Gastrocnemius medialis (tissue), 4 donors: ENCODE data around the gene RNF43. TPM values are rescaled to one million over a fixed set of nuclear protein-coding genes. Genes with fewer than 3 reads are reported as not detected.

Experiments used
- ATAC-seq, 2 donors: fragments of 150-250 bp; one replicate each; pipeline ENCODE4 v1.9.1; 2016
- DNase-seq, 2 donors: peaks; one replicate each; pipeline ENCODE4 v3.0.0-alpha.2; 2019
- H3K27ac ChIP-seq, 4 donors: fragments of 200-600 bp; sonication (generic); 1 replicate in 1 of 4; 2 replicates in 3 of 4; pipeline ENCODE4 v1.5.1; 2016 to 2018; ENCODE audit warnings: mild to moderate bottlenecking in 2 of 4, moderate library complexity in 1 of 4
- H3K27me3 ChIP-seq, 3 donors: fragments of 200-600 bp; sonication (generic) in 2 of 3; 1 replicate in 1 of 3; 2 replicates in 2 of 3; pipeline versions ENCODE4 v1.5.1 to v1.6.0; 2016 to 2019; ENCODE audit warnings: mild to moderate bottlenecking in 1 of 3, moderate library complexity in 1 of 3
- H3K36me3 ChIP-seq, 2 donors: fragments of 200-600 bp; sonication (generic) in 1 of 2; one replicate each; pipeline ENCODE4 v1.5.1; 2017 to 2018
- H3K4me1 ChIP-seq, 2 donors: fragments of 200-600 bp; sonication (generic) in 1 of 2; one replicate each; pipeline ENCODE4 v1.5.1; 2016 to 2017; ENCODE audit warnings: mild to moderate bottlenecking in 2 of 2
- H3K4me3 ChIP-seq, 4 donors: fragments of 200-600 bp; sonication (generic) in 3 of 4; 1 replicate in 1 of 4; 2 replicates in 3 of 4; pipeline ENCODE4 v1.5.1; 2016 to 2019; ENCODE audit warnings: mild to moderate bottlenecking in 2 of 4
- H3K9me3 ChIP-seq, 3 donors: fragments of 200-600 bp; sonication (generic) in 2 of 3; 1 replicate in 1 of 3; 2 replicates in 2 of 3; pipeline ENCODE4 v1.5.1; 2016 to 2019
- POLR2A ChIP-seq, 2 donors: fragments of 450-650 bp; IDR thresholded peaks; one replicate each; pipeline ENCODE4 v1.6.1; 2017; ENCODE audit warnings: antibody characterized with exemption in 2 of 2, mild to moderate bottlenecking in 2 of 2, moderate library complexity in 2 of 2
- in situ Hi-C, 4 donors: fragments of 200-750 bp; cut with MboI; loops; one replicate each; pipeline versions ENCODE4 v1.15.0 to v1.8.0; 2017; ENCODE audit warnings: low sequenced_read_pairs in 4 of 4
- intact Hi-C: fragments of 100-400 bp; cut with DNase I; formaldehyde crosslinking; loops from one replicate; pipeline ENCODE4 v1.15.1; 2023; ENCODE audit warnings: low total_unique reads
- total RNA-seq, 4 donors: library from RNA; depleted of rRNA; stranded (reverse); fragments of >200 nt; gene quantifications; one replicate each; pipeline versions ENCODE4 v1.1.0 to v1.2.3, GENCODE V29; 2016
- TF ChIP-seq, protein P1 (sequence below), 5 experiments: fragments of 450-650 bp in 3 of 5; fragments of 200-600 bp in 2 of 5; sonication (generic) in 2 of 5; IDR thresholded peaks in 4 of 5; conservative IDR thresholded peaks in 1 of 5; 1 replicate in 4 of 5; 2 replicates in 1 of 5; pipeline ENCODE4 v1.5.1; 2016 to 2019; ENCODE audit warnings: antibody characterized with exemption in 5 of 5, mild to moderate bottlenecking in 3 of 5, moderate library complexity in 3 of 5

The RNF43 gene
- total RNA-seq, 4 donors from 2014 or later = 0.20 TPM; not detected in 3

- Histone ChIP-seq H3K36me3 (no peaks in the 10 kb centered on the region), H3K4me3 (no peak overlapping the region), H3K27ac (no peak overlapping the region), H3K27me3 (peaks cover 0 to 3% (median 0%) of the 10 kb centered on the region in 3 donors), H3K4me1 (no peaks in the 10 kb centered on the region), H3K9me3 (no peaks in the 10 kb centered on the region)
- no peak for TF ChIP-seq POLR2A (IDR thresholded peaks at IDR 0.05)
- TF ChIP-seq, protein P1, sequence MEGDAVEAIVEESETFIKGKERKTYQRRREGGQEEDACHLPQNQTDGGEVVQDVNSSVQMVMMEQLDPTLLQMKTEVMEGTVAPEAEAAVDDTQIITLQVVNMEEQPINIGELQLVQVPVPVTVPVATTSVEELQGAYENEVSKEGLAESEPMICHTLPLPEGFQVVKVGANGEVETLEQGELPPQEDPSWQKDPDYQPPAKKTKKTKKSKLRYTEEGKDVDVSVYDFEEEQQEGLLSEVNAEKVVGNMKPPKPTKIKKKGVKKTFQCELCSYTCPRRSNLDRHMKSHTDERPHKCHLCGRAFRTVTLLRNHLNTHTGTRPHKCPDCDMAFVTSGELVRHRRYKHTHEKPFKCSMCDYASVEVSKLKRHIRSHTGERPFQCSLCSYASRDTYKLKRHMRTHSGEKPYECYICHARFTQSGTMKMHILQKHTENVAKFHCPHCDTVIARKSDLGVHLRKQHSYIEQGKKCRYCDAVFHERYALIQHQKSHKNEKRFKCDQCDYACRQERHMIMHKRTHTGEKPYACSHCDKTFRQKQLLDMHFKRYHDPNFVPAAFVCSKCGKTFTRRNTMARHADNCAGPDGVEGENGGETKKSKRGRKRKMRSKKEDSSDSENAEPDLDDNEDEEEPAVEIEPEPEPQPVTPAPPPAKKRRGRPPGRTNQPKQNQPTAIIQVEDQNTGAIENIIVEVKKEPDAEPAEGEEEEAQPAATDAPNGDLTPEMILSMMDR (IDR thresholded peaks at IDR 0.05 in 4 of 5, conservative IDR thresholded peaks at IDR 0.05 in 1 of 5) = no peak
- DNase-seq (no peak), ATAC-seq (no peak)
- intact Hi-C loops = no loop called here
- in situ Hi-C loops = no loop called here
These were observed 35.0 kb downstream of the RNF43 start for GRCh38 chr17:58382108-58382871.

GRCh38 chr17:58381124-58382035, 36.0 kb downstream of the RNF43 start:
- no peak for ATAC-seq
- H3K9me3 ChIP-seq = no peaks in the 10 kb centered on the region
- no peak overlapping the region for H3K4me3 ChIP-seq
- in situ Hi-C loops (no loop called here), intact Hi-C loops (no loop called here)
- no peaks in the 10 kb centered on the region for H3K4me1 ChIP-seq
- H3K27me3 ChIP-seq = no peaks in the 10 kb centered on the region
- TF ChIP-seq POLR2A (IDR thresholded peaks at IDR 0.05) = no peak
- TF ChIP-seq, protein P1 (IDR thresholded peaks at IDR 0.05 in 4 of 5, conservative IDR thresholded peaks at IDR 0.05 in 1 of 5) = no peak
- H3K27ac ChIP-seq = no peak overlapping the region
- DNase-seq = no peak
- H3K36me3 ChIP-seq = no peaks in the 10 kb centered on the region

GRCh38 chr17:58380207-58381123, 36.9 kb downstream of the RNF43 start:
- in situ Hi-C loops = no loop called here

GRCh38 chr17:58379511-58379824, 37.9 kb downstream of the RNF43 start:
- TF ChIP-seq, protein P1 (IDR thresholded peaks at IDR 0.05 in 4 of 5, conservative IDR thresholded peaks at IDR 0.05 in 1 of 5) = no peak
- no peak for TF ChIP-seq POLR2A (IDR thresholded peaks at IDR 0.05)
- no peak overlapping the region for H3K27ac ChIP-seq
- H3K27me3 ChIP-seq = no peaks in the 10 kb centered on the region
- DNase-seq (no peak), ATAC-seq (no peak)
- intact Hi-C loops = no loop called here
- in situ Hi-C loops = no loop called here
- H3K9me3 ChIP-seq = no peaks in the 10 kb centered on the region
- no peaks in the 10 kb centered on the region for H3K36me3 ChIP-seq
- H3K4me1 ChIP-seq = no peaks in the 10 kb centered on the region
- no peak overlapping the region for H3K4me3 ChIP-seq

More at GRCh38 chr17:58380207-58381123, 36.9 kb downstream of the RNF43 start:
- DNase-seq = no peak
- intact Hi-C loops = no loop called here
- Histone ChIP-seq H3K27ac (no peak overlapping the region), H3K4me3 (no peak overlapping the region), H3K9me3 (no peaks in the 10 kb centered on the region), H3K36me3 (no peaks in the 10 kb centered on the region), H3K4me1 (no peaks in the 10 kb centered on the region), H3K27me3 (no peaks in the 10 kb centered on the region)
- no peak for TF ChIP-seq POLR2A (IDR thresholded peaks at IDR 0.05)
- TF ChIP-seq, protein P1 (IDR thresholded peaks at IDR 0.05 in 4 of 5, conservative IDR thresholded peaks at IDR 0.05 in 1 of 5) = no peak
- ATAC-seq = no peak
